Measurements from ENCODE around the gene PSMD13. TPM values are rescaled to one million over a fixed set of nuclear protein-coding genes. Genes with fewer than 3 reads are reported as not detected.
A peak's percentile ranks its signal among the peaks of the same experiment; 100 is the strongest.
"Not testable (repeated sequence)": the region's sequence is repeated elsewhere in the genome, so short reads cannot be mapped to it uniquely, and the experiment has no call there.

PSMD13 gene
- total RNA-seq, 1 experiment from 2014 or later, result 141 TPM

GRCh38 chr11:267491-267994 is 30.8 kb downstream of the PSMD13 start:
- Histone ChIP-seq H4K5ac (ENCODE audit: insufficient read length, low read depth, low read length) (no peak overlapping the region), H3K4me2 (ENCODE audit: insufficient read depth, insufficient read length, low read length) (peak overlapping the region; percentile 4), H3K4ac (ENCODE audit: low read depth, low read length) (no peak overlapping the region), H3K79me1 (ENCODE audit: insufficient read depth, low read depth, low read length, poor library complexity, severe bottlenecking) (no peaks in the 10 kb centered on the region), H3K18ac (ENCODE audit: insufficient read length, low read depth, low read length) (no peak overlapping the region), H3K14ac (ENCODE audit: insufficient read depth, low read length) (no peak overlapping the region), H4K91ac (ENCODE audit: insufficient read length, low read depth, low read length) (no peak overlapping the region), H4K20me1 (ENCODE audit: control insufficient read depth, insufficient read depth, insufficient read length) (no peaks in the 10 kb centered on the region), H3T11ph (ENCODE audit: low read length) (no peak overlapping the region), H3K27ac (ENCODE audit: insufficient read length, low read depth, low read length) (no peak overlapping the region), H2BK12ac (ENCODE audit: insufficient read length, low read depth, low read length) (no peak overlapping the region), H2AFZ (ENCODE audit: low read length) (no peak overlapping the region), H3K56ac (ENCODE audit: insufficient read length, low read depth, low read length) (no peak overlapping the region), H2BK120ac (ENCODE audit: low read depth, low read length, poor library complexity, severe bottlenecking) (no peak overlapping the region), H2AK5ac (ENCODE audit: insufficient read length, low read length) (no peak overlapping the region), H3K27me3 (ENCODE audit: insufficient read depth, low read length) (no peaks in the 10 kb centered on the region), H3K9me3 (ENCODE audit: control insufficient read depth, low read depth, low read length) (no peaks in the 10 kb centered on the region), H3K23ac (ENCODE audit: insufficient read length, low read depth, low read length) (no peak overlapping the region), H3K79me2 (ENCODE audit: insufficient read depth, low read length) (no peaks in the 10 kb centered on the region), H3K23me2 (ENCODE audit: insufficient read length, low read depth, low read length, poor library complexity, severe bottlenecking) (no peaks in the 10 kb centered on the region), H3K9ac (ENCODE audit: extremely low read depth, insufficient read length, low read length) (no peak overlapping the region), H2BK5ac (ENCODE audit: insufficient read length, low read length) (no peak overlapping the region), H2BK20ac (ENCODE audit: low read depth, low read length, poor library complexity, severe bottlenecking) (no peak overlapping the region), H3K4me1 (ENCODE audit: insufficient read depth, low read length) (peaks cover 6% of the 10 kb centered on the region), H4K8ac (replicated peaks; ENCODE audit: insufficient read length, low read depth, low read length) (no peak overlapping the region), H2BK15ac (ENCODE audit: low read depth, low read length) (no peak overlapping the region)
- peaks cover 22 to 23% of the 10 kb centered on the region in 2 experiments for H3K9me3 Mint-ChIP-seq
- peaks cover 8% of the 10 kb centered on the region for H3K27me3 Mint-ChIP-seq (ENCODE audit: low read depth)
- H3K4me1 Mint-ChIP-seq, result peaks cover 26 to 28% of the 10 kb centered on the region in 2 experiments
- TF ChIP-seq CTCF (conservative IDR thresholded peaks at IDR 0.05), result no peak
- H3K4me3 Mint-ChIP-seq, result peak overlapping the region in 1 of 2 experiments; percentile 50; a peak in 2 of 5 replicates
- no CpG with 5 or more reads among the region's 18 CpGs for WGBS (ENCODE audit: extremely low coverage, insufficient read length, low lambda C conversion rate)
- peaks cover 0 to 6% (median 3%) of the 10 kb centered on the region in 3 experiments; a peak in 4 of 7 replicates for H3K36me3 Mint-ChIP-seq (ENCODE audit: insufficient read depth in 1 of 3, low read depth in 3 of 3)
- H3K27ac Mint-ChIP-seq, result no peak overlapping the region
- no peak for DNase-seq

DNA sequence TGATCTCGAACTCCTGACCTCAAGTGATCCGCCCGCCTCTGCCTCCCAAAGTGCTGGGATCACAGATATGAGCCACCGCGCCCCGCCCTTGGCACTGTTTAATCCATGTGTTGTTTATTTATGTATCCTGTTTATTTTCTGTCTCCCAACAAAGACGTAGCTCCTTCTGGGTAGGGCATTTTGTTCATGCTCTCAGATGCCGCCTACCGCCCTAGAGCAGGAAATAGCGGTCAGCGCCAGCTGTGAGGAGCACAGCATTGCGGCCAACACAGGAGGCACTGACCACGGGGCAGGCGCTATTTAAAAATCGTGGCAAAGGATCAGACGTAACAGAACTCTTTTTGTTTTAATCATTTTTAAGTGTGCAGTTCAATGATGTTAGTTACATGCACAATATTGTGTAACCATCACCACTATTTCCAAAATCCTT is 32.0 kb downstream of the PSMD13 start:
- not testable (repeated sequence) for H3K79me1 ChIP-seq (ENCODE audit: insufficient read depth, low read depth, low read length, poor library complexity, severe bottlenecking); H2AFZ ChIP-seq (ENCODE audit: low read length); H3K27me3 ChIP-seq (ENCODE audit: insufficient read depth, low read length); H3K18ac ChIP-seq (ENCODE audit: insufficient read length, low read depth, low read length); H3K36me3 Mint-ChIP-seq (ENCODE audit: insufficient read depth in 1 of 3, low read depth in 3 of 3); H4K8ac ChIP-seq (replicated peaks; ENCODE audit: insufficient read length, low read depth, low read length); H2BK120ac ChIP-seq (ENCODE audit: low read depth, low read length, poor library complexity, severe bottlenecking); H3K23ac ChIP-seq (ENCODE audit: insufficient read length, low read depth, low read length); H4K20me1 ChIP-seq (ENCODE audit: control insufficient read depth, insufficient read depth, insufficient read length); H2BK15ac ChIP-seq (ENCODE audit: low read depth, low read length); H4K91ac ChIP-seq (ENCODE audit: insufficient read length, low read depth, low read length); H3K14ac ChIP-seq (ENCODE audit: insufficient read depth, low read length); H3T11ph ChIP-seq (ENCODE audit: low read length); H2BK20ac ChIP-seq (ENCODE audit: low read depth, low read length, poor library complexity, severe bottlenecking); H3K27ac ChIP-seq (ENCODE audit: insufficient read length, low read depth, low read length); H3K56ac ChIP-seq (ENCODE audit: insufficient read length, low read depth, low read length); H2AK5ac ChIP-seq (ENCODE audit: insufficient read length, low read length); H3K4ac ChIP-seq (ENCODE audit: low read depth, low read length); H3K4me1 ChIP-seq (ENCODE audit: insufficient read depth, low read length); H2BK12ac ChIP-seq (ENCODE audit: insufficient read length, low read depth, low read length); H3K9ac ChIP-seq (ENCODE audit: extremely low read depth, insufficient read length, low read length); H3K79me2 ChIP-seq (ENCODE audit: insufficient read depth, low read length); H2BK5ac ChIP-seq (ENCODE audit: insufficient read length, low read length); H4K5ac ChIP-seq (ENCODE audit: insufficient read length, low read depth, low read length); H3K9me3 ChIP-seq (ENCODE audit: control insufficient read depth, low read depth, low read length); H3K23me2 ChIP-seq (ENCODE audit: insufficient read length, low read depth, low read length, poor library complexity, severe bottlenecking)
- H3K4me2 ChIP-seq (ENCODE audit: insufficient read depth, insufficient read length, low read length), result peak overlapping the region; percentile 14
- Mint-ChIP-seq H3K27ac (peak overlapping the region in 1 of 3 experiments; percentile 52; a peak in 2 of 7 replicates), H3K27me3 (ENCODE audit: low read depth) (peaks cover 13% of the 10 kb centered on the region), H3K4me3 (peak overlapping the region; percentile 14 to 30; a peak in 4 of 5 replicates), H3K9me3 (peaks cover 23 to 25% of the 10 kb centered on the region in 2 experiments), H3K4me1 (peaks cover 26 to 28% of the 10 kb centered on the region in 2 experiments)
- no CpG with 5 or more reads among the region's 16 CpGs for WGBS (ENCODE audit: extremely low coverage, insufficient read length, low lambda C conversion rate)
- peak; percentile 26 for DNase-seq

Data from H9 (cell line).